OCI-LY3 (cell line): ENCODE measurements around the gene ARHGAP26.

ENCODE experiments used
- EZH2phosphoT487 ChIP-seq: fragments of 200-600 bp; shearing (Covaris generic); IDR thresholded peaks from 2 replicates; pipeline ENCODE4 v1.6.1; 2018; ENCODE audit warnings: antibody characterized with exemption, mixed run types, low read depth
- TF ChIP-seq, protein P1 (sequence below): fragments of 200-600, 300-600 bp; sonication (generic); IDR thresholded peaks from 2 replicates; pipeline ENCODE4 v1.5.1; 2014; ENCODE audit warnings: antibody characterized with exemption, low read length, low read depth

DNA sequence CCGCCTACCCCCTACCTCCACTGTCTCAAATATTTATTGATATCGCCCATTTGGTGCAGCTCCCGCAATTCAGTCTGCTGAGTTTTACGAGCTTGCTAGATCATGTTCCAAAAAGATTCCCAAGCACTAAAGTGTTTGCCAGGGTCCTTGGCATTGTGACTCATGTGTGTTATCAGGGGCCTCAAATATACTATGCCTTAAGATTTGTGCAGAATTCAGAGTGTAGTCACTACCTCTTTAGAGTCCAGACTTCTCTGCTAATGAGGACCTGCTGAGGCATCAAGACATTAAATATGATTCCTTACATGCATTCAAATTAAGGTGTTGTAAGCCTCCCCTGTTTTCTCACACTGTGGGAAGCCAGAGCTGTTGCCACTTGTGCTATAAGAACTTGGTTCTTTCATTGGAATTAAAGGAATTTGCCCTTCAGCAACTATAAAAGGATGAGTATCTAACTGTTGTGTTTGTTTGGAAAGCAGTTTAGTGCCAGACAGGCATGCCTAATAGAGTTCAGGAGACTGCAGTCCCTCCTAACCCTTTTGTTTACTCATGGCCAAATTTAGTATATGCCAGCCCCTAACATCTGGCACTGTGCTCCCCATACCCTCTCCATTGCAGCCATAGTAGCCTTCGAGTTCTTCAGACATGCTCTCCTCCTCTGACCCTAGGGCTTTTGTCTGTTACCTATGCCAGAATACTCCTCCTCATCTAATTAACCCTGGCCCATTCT is 316.9 kb downstream of the ARHGAP26 start:
- TF ChIP-seq, protein P1, sequence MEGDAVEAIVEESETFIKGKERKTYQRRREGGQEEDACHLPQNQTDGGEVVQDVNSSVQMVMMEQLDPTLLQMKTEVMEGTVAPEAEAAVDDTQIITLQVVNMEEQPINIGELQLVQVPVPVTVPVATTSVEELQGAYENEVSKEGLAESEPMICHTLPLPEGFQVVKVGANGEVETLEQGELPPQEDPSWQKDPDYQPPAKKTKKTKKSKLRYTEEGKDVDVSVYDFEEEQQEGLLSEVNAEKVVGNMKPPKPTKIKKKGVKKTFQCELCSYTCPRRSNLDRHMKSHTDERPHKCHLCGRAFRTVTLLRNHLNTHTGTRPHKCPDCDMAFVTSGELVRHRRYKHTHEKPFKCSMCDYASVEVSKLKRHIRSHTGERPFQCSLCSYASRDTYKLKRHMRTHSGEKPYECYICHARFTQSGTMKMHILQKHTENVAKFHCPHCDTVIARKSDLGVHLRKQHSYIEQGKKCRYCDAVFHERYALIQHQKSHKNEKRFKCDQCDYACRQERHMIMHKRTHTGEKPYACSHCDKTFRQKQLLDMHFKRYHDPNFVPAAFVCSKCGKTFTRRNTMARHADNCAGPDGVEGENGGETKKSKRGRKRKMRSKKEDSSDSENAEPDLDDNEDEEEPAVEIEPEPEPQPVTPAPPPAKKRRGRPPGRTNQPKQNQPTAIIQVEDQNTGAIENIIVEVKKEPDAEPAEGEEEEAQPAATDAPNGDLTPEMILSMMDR = no peak
- TF ChIP-seq EZH2phosphoT487 = no peak
